ENCODE results near the gene STAMBPL1.
A peak's percentile ranks its signal among the peaks of the same experiment; 100 is the strongest.
"Not testable (repeated sequence)": the region's sequence is repeated elsewhere in the genome, so short reads cannot be mapped to it uniquely, and the experiment has no call there.

The STAMBPL1 gene

DNA sequence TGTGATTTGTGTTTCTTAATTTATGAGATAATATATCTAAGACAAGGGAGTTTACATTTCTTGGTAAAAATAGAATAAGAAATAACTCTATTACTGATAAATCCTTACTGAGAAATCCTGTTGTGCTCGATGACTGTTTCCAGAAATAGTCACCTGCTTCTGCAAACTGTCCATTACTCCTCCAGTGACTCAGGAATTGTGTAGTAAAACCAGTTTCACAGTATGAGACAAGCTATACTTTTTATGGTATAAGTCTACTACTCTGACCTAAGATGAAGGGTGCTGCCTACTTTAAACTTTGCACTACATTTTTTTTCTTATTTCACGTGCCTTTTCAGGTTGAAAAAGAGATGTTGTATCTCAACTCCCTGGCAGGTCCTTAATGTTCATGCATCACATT is 21.6 kb upstream of the STAMBPL1 start:
- peak; percentile 61 for FAIRE-seq

DNA sequence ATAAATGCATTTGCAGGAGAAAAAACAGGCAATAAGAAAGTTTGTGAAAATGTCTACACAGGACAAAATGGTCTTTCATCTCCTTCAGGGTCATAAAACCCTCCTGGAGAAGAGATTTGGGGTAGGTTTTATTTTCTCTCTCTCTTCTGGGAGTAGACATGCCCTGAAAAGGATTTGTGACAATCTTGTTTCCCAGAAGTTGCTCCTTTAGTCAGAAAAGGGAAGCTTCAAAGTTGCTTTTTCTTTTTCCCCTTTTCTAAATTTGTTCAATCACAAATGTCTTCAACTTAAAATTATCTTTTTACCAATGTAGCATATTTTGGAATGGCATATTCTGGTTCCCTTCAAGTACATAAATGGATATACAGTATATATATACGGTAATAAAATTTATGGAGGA is 19.0 kb upstream of the STAMBPL1 start:
- no peak for FAIRE-seq

DNA sequence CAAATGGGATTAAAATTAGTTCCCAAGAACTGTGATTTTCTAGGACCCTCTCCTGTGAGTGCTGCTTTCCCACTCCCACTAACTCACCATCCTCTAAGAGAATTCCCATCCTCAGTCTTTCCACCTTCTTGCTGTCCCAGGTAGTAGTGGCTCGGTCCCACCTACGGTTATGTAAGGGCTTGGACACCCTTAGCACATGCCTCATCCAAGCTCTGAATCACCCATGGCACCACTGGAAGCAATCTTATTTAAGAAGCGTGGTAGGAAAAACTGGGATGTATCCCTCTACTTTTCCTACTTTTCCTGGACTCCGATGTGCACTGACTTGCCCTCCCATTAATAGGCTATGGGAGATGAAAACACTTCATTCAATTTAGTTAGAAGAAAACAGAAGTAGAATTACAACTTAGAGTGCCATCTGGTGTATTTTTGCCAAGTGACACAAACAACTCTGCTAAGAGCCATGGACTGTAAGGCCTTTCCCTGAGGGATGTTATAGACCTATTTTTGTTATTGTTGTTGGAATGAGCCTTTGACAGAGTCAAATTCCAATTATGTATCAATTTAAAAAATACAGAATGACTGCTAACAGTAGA is 14.7 kb upstream of the STAMBPL1 start:
- no peak for FAIRE-seq

DNA sequence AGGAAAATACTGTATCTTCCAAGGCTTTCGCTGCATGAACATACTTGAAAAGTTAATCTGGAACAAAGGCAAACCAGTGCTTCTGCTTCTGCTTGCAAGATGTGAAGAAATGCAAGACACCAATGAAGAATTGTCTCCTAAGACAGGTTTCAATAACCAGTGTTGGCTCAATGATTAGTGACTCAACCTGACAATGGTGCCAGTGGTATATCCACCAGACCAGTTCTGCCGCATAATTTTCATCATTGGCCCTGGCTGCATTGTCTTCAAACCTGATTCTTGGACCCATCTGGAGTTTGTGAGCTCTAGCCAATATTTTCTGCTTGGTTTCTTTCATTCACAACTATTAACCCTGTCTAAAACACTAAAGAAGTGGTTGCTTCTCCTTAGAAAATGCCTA is 13.6 kb upstream of the STAMBPL1 start:
- no peak for FAIRE-seq

DNA sequence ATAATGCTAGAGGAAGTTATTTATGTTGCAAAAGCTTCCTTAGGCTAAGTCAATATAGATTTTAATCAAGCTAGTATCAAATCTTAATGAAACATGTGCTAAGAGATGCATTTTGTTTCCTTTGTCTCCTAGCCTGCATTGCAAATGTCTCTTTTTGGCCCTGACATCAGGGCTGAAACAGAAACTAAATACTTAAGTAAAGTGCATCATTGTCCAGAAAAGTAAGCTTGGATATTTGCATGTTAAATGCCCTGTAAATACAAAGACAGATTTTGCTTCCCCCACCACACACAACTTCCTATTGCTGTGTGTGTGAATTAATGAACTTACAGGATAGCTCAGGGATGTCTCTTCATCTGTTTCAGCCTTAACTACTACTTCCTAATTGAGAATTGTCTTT is 10.0 kb upstream of the STAMBPL1 start:
- no peak for FAIRE-seq

DNA sequence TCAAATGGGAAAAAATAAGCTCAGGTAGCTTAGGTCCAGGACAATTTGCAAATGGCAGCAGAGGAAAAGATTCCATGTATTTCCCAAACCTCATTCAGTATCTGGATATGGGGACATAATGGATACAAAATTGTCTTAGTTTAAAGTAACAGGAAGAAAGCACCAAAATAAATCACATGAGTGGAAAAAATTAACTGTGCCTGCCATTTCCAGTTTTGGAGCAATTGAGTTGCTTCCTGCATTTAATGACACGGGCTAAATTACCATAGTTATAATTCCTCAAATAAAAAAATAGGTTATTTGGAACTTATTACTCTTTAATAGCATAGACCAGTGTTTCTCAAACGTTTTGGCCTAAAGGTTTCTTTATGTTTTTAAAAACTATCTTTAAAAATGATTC is 6.3 kb upstream of the STAMBPL1 start:
- FAIRE-seq: no peak

DNA sequence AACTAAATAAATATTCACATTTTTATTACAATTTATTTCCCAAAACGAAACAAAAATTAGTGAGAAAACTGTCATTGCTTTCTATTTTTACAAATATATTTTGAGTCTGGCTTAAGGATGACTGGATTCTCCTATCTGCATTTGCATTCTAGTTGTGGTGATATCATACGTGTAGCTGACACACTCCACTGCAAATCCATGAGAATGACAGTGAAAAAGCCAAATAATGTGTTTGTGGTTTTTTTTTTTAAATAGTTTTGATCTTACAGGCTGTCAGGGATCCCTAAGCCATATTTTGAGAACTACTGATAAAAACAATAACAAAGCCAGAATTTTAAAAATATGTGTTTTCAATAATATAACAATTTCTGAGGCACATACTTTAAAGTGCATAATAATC is 5.8 kb upstream of the STAMBPL1 start:
- no peak for FAIRE-seq

DNA sequence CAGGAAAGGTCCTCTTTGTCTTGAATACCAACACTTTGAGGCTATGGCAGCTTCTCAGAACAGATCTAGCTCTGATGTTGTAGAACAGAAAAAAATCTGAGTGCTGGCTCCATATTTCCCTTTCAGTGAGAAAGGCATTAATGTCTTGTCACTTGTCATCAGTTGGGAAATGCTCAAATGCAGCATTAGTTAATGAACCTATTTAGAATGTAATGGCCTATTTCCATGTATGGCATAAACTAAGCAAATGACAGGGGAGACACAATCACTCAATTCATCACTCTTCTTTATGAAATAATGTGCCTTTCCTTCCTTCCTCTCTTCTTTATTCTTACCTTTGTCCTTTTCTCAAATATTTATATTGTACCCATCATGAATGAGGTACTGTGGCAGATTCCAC is 5.0 kb upstream of the STAMBPL1 start:
- no peak for FAIRE-seq

DNA sequence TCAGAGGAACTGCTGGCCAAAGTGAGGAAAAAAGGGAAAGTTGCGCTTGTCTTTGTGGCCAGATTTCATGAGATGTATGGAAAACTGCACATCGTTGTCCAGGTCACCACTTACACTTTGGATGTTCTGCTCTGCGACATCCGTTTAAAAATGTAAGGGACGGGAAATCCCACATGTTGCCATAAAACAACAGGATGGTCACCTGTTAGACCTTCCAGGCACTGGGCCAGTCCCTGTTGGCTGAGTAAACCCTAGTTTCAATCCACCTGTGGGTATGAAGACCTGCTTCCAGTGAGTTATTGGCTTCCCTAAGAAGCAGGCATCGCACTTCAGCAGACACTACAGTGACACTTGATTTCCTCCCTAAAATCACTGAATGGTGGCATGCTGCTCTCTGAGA is 2.7 kb upstream of the STAMBPL1 start:
- no peak for FAIRE-seq

DNA sequence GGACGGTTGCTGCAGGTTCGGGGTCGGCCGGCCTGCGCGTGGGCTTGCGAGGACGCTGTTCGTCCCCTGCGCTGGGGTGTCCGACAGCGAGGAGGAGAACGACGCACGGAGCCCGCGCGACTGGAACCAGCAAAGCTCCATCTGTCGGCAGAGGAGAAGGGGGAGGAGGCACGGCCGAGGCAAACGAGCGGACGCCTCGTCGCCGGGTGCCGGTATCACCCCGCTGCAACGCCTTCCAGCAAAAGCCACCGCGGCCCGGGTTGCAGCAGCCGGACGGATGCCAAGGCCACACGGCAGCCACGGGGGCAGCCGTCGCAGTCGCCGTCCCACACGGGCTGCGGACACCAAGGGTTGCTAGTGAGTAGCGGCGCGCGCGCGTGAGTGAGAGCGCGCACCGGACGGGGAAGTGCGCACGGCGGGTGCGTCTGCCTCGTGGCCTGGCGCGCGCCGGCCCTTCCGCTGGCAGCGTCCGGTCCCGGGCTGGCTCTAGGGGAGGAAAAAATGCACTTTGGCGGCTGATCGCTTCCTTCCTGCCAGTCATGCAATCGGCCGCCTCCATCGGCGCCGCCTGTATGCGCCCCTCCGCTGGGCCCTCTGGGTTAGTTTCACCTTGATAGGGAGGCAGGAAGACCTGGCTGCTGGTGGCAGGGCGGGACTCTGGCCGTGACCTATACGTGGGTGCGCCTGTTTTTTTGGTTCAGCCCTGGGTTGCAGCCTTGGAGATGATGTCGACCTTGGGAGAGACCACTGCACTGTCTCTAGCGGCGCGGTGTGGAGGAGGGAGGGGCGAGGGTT is 434 bp downstream of the STAMBPL1 start:
- FAIRE-seq: no peak

DNA sequence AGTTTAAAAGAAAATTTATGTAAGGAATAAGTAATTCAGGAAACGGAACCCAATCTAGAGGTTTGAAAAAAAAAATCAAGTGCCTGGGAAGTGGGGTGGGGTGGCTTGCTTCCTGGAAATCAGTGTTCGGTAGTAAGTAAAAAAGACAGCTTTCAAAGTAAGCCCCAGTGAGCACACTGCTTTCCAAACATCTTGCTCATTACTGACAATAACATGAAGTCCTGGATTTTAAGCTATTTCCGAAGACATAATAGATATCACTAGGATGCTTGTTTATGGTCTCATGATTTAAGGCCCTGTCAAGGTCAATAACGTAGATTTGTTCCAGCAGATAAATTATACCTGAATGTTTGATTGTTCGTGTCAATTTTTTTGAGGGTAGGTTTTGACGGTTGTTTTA is 1.3 kb downstream of the STAMBPL1 start:
- no peak for FAIRE-seq

DNA sequence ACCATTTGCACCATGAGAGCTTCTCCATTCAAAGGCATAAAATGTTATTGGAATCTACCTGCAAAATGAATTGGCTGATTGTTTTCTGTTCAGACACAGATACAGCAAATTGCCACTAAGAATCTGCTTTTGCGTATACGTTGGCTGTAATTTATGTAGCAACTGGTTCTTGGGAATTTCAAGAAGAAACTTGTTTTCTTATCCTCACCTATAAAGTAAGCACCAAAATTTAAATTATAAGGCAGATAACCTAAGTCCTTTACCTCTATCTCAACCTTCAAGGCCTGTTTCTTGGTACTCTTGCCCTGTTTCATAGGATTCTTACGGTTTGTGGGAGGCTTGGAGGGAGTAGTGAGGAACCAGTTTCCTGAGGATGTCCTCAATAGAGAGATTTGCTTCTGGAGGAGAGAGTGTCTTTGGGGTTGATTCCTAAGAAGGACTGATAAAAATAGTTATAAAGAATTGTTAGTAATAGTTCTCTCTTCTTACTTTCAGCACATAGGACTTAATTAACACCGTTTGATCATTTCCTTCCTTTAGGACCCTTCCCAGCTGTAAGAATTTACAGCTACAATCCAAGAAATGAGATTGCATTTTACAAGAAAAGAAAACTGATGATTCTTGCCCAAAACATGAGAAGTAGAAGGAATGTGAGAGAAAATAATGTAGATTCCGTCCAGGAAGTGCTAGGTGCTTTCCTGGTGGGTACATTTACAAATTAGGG is 2.0 kb downstream of the STAMBPL1 start:
- no peak for FAIRE-seq

DNA sequence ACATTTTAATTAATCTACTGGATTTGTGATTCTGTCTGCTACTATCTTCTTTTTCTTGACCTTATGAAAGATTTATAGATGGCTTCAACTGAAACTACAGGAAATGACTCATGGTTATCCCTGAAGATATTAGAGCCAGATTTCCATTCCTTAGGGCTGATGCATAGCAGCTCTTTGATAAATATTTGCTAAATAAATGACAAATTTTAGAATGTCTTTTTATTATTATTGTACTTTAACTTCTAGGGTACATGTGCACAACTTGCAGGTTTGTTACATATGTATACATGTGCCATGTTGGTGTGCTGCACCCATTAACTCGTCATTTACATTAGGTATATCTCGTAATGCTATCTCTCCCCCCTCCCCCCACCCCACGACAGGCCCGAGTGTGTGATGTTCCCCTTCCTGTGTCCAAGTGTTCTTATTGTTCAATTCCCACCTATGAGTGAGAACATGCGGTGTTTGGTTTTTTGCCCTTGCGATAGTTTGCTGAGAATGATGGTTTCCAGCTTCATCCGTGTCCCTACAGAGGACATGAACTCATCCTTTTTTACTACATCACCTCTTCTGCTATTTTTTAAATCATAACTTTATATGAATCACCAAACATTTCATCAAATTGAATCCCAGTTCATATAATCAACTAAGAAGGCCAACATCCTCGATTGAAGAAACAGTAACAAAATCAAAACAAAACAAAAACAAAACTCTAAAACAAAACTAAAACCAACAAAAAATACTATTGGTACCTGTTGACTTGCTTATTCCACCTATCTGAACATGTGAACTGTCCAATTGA is 2.8 kb downstream of the STAMBPL1 start:
- not testable (repeated sequence) for FAIRE-seq

DNA sequence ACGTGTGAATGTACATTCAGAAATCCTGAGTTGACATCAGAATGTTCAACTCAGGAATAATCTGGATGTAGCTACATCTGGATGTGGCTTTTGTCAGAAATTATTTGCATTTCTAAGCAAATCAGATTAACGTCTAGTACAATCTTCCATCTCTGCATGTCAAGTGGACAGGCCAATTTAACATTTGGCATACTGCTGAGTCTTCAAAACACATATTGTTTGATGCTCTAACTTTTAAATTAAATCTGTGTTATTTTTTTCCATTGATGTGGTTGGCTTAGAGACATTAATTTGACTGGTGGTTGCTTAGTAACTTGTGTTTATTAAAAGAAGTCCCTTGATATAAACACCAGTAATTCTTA is 3.4 kb downstream of the STAMBPL1 start:
- no peak for FAIRE-seq

DNA sequence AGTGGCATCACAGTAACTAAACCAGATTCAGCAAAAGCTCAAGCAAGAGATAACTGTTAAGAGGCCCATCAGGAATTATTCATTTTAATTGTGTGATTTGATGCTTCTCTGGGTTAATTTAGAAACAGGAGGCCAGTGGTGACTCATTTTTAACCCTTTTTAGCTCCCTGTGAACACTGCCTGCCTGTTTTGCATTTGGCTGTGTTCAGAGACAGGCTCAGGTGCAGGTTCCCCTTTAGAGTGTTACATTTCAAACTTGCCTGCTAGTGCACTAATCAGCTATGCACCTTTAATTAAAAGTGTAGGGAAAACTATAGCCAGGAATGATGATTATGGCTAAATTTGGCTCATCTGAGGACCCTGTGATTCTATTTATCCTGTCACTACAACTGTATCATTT is 6.5 kb downstream of the STAMBPL1 start:
- FAIRE-seq: no peak

DNA sequence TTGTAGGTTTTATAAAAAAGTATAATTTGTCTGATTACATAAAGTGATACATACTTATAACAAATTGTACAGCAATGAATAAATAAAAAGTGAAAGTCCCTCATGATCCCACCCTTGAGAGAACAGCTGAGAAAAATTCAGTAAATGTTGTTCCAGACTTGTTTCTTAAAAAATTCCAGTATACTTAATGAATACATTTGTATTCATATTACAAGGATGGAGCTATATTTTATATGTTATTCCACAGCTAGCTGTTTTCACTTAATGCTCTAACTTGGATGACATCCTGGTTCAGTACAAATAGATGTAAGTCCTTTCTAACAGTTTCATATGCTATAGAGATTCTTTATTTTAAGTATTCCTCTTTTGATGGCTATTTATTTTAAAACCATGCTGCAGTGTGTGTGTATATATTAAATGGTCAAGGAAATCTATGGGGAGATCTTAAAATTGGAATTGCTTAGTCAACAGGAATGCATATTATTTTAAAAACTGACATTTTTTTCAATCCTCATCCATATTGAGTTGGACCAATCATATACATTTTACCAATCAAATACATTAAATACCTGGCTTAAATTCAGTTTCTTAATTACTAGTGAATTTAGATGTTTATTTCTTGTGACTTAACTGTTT is 8.9 kb downstream of the STAMBPL1 start:
- no peak for FAIRE-seq

DNA sequence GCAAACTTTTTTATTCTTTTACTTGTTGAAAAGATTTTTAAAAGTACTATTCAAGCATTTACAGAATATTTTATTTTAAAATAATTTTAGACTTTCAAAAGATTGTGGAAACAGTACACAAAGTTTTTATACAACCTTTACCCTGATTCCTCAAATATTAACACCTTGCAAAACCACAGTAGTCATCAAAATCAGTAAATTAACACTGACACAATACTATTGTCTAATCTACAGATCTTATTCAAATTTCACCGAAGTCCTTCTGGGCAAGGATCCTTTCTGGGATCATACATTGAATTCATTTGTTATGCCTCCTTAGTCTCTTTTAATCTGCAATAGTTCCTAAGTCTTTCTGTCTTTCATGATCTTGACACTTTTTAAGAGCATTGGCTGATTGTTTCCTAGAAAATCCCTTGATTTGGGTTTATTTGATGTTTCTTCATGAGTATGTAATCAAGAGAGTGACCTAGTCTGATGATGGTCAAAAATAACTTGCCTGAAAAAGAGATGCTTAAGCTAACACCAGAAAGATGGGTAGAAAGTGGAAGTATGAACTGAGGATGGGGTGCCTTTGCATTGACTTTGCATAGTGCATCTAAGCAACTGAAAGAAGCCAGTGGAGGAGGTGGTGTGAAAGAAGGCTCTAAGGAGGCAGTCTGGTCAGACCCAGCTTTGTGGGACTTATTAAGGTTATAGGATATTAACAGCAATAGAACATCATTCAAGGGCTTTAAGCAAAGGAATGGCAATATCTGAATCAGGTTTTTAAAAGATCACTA is 9.7 kb downstream of the STAMBPL1 start:
- FAIRE-seq: no peak

DNA sequence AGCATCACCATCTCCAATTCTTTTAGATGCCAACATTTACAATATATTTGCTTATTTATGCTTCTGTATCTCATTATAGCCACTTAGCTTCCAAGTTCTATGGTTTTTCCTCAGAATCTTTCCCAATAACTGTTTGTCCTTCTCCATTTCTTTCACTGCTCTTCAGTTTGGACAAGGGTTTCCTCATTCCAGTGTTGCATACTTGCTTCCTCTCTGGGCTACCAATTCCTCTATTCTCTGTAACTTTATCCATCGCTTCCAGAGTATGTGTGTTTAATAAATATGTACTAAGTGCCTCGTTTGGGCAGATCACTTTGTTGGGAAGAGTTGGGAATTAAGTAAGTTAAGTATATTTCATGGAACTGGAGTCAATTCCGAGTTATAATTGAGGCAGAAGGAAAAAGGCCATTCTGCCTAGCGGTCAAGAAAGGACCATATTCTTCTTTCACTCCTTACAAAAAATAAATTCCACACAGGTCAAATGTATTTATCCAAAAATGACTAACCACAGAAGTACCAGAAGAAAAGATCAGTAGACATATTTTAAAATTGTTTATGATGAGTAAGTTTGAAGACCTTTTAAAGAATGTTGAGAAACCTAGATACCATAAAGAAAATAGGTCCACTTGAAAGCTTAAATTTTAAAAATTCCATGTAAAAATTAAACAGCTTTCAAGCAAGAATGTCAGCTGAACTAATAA is 10.8 kb downstream of the STAMBPL1 start:
- FAIRE-seq: peak; percentile 10

DNA sequence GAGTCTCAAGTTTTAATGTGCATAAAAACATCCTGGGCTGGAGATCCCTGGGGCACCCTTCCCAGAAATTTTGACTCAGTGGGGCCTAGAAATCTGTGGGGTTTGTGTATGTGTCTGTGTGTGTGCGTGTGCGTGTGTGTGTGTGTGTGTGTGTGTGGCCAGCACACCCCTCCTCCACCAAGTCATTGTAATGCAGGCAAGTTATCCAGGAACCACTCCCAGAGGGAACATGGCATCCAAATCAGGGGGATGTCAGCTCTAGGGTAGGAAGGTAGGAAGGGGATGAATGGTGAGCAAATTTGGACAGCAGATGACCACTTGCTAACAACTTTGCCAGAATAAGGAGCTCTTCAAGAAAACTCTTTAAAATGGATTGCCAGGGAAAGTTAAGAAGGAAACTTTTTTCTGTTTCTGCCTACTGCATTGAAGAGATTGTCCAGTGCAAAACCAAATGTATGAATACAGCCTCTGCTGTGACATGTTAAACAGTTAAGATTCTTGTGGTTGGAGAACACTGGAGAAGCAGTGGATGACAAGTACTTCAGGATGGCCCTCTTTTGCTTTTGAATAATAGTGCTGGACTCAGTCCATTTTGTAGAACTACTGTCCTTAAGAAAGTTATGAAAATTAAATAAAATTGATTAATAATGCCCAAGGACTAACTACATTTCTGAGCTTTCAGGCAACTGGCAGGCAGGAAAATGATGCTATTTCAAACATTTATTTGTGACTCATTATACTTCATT is 12.3 kb downstream of the STAMBPL1 start:
- FAIRE-seq: no peak

DNA sequence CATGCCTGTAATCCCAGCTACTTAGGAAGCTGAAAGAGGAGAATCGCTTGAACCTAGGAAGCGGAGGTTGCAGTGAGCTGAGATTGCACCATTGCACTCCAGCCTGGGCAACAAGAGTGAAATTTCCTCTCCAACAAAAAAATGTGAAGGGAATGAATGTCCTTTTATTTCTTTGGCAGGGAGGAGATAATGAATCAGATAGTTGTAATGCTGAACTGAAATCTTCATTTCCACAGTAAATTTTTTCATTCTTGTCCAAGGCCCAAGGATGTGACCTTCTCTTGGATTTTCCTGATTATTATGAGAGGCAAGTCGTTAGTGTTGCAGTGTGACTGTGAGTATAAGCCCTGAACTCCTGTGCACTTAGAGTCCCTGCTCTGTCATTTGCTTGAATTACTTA is 13.6 kb downstream of the STAMBPL1 start:
- FAIRE-seq: no peak

DNA sequence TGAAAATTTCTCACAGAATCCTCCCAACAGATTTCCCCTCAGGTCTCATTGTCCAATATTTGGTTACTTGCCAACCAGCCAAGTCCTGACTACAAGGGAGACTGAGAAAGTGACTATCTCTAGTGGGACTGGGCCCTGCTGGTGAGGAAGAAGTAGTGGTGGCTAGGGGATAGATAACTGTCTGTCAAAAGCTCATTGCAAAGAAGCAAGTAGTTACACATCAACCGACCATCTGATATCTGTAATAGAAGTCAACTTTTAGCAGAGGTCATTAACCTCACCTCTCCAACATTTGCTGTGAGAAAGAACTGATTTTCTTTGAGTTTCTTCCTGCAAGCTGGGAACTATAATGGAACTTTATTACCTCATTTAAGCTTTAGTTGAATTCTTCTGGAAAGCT is 15.2 kb downstream of the STAMBPL1 start:
- no peak for FAIRE-seq

All from colon (tissue), 2 donors.